Neural progenitor cell (in vitro differentiated cells): ENCODE results near the gene CELF4. TPM values are rescaled to one million over a fixed set of nuclear protein-coding genes. Genes with fewer than 3 reads are reported as not detected.

Source experiments
- DNase-seq: peaks from one replicate; pipeline ENCODE4 v3.0.0-alpha.2; 2016; ENCODE audit warnings: low spot score
- H2AFZ ChIP-seq: fragments of 200-600 bp; sonication (generic); replicated peaks from 2 replicates; pipeline ENCODE4 v1.6.1; 2016; ENCODE audit warnings: antibody characterized with exemption
- H3F3A ChIP-seq: fragments of 200-600 bp; sonication (generic); 2 replicates; pipeline ENCODE4 v1.6.1; 2016; ENCODE audit warnings: antibody characterized with exemption, low read depth
- H3K27ac ChIP-seq: fragments of 200-600 bp; sonication (generic); 2 replicates; pipeline ENCODE4 v1.5.1; 2016; ENCODE audit warnings: mild to moderate bottlenecking
- H3K27me3 ChIP-seq: fragments of 200-600 bp; sonication (generic); 2 replicates; pipeline ENCODE4 v1.6.1; 2016; ENCODE audit warnings: mild to moderate bottlenecking, moderate library complexity
- H3K36me3 ChIP-seq: fragments of 200-600 bp; sonication (generic); 2 replicates; pipeline ENCODE4 v1.5.1; 2016
- H3K4me1 ChIP-seq: fragments of 200-600 bp; sonication (generic); 2 replicates; pipeline ENCODE4 v1.6.1; 2016; ENCODE audit warnings: mixed run types
- H3K4me2 ChIP-seq: fragments of 200-600 bp; sonication (generic); 2 replicates; pipeline ENCODE4 v1.6.1; 2016
- H3K4me3 ChIP-seq: fragments of 200-600 bp; sonication (generic); 2 replicates; pipeline ENCODE4 v1.5.1; 2016
- H3K79me2 ChIP-seq: fragments of 200-600 bp; sonication (generic); 2 replicates; pipeline ENCODE4 v1.6.1; 2016; ENCODE audit warnings: low read depth
- H3K9ac ChIP-seq: fragments of 200-600 bp; sonication (generic); 2 replicates; pipeline ENCODE4 v1.6.1; 2016
- H3K9me3 ChIP-seq: fragments of 200-600 bp; sonication (generic); 2 replicates; pipeline ENCODE4 v1.5.1; 2016; ENCODE audit warnings: low read depth
- H4K20me1 ChIP-seq: fragments of 200-600 bp; sonication (generic); 2 replicates; pipeline ENCODE4 v1.6.1; 2016; ENCODE audit warnings: low read depth
- H3K27ac Mint-ChIP-seq: 3 replicates; pipeline ENCODE4 v1.8.0; 2021; ENCODE audit warnings: mixed read lengths
- H3K27me3 Mint-ChIP-seq: 2 replicates; pipeline ENCODE4 v1.8.0; 2022; ENCODE audit warnings: low read depth, mild to moderate bottlenecking, inconsistent platforms, moderate library complexity, mixed read lengths; ENCODE audit not compliant: insufficient read depth
- H3K36me3 Mint-ChIP-seq: 3 replicates; pipeline ENCODE4 v1.8.0; 2021; ENCODE audit warnings: mixed read lengths
- H3K4me1 Mint-ChIP-seq: 3 replicates; pipeline ENCODE4 v1.8.0; 2021; ENCODE audit warnings: mixed read lengths
- H3K4me3 Mint-ChIP-seq: 3 replicates; pipeline ENCODE4 v1.8.0; 2021; ENCODE audit warnings: mild to moderate bottlenecking, moderate library complexity, mixed read lengths
- H3K9me3 Mint-ChIP-seq: 3 replicates; pipeline ENCODE4 v1.8.0; 2020; ENCODE audit warnings: mixed read lengths
- CTCF ChIP-seq: fragments of 200-600 bp; sonication (generic); IDR thresholded peaks from 2 replicates; pipeline ENCODE4 v1.5.1; 2017; ENCODE audit warnings: antibody characterized with exemption, mild to moderate bottlenecking
- EZH2 ChIP-seq: fragments of 200-600 bp; sonication (generic); IDR thresholded peaks from 2 replicates; pipeline ENCODE4 v1.6.1; 2017; ENCODE audit warnings: antibody characterized with exemption, mild to moderate bottlenecking, moderate library complexity
- EZH2phosphoT487 ChIP-seq: fragments of 200-600 bp; sonication (generic); IDR thresholded peaks from 2 replicates; pipeline ENCODE4 v1.6.1; 2017; ENCODE audit warnings: antibody characterized with exemption
- total RNA-seq: library from RNA; depleted of rRNA; stranded (reverse); fragments of >200 nt; gene quantifications from 2 replicates; pipeline ENCODE4 v1.2.3, GENCODE V29; 2015; ENCODE audit warnings: low replicate concordance

Gene CELF4
- total RNA-seq, 1 donor from 2014 or later = 1.8 TPM

- no peak overlapping the region for H3K4me3 Mint-ChIP-seq
- no peak for TF ChIP-seq EZH2
- TF ChIP-seq CTCF = no peak
- no peak for TF ChIP-seq EZH2phosphoT487
- no peaks in the 10 kb centered on the region for H3K9me3 ChIP-seq
- no peak overlapping the region for H3K9ac ChIP-seq
- H3K4me2 ChIP-seq = no peak overlapping the region
- no peak overlapping the region for H3K27ac Mint-ChIP-seq
- H3K4me1 Mint-ChIP-seq = peaks cover 32% of the 10 kb centered on the region
- no peaks in the 10 kb centered on the region for H3K36me3 ChIP-seq
- no peaks in the 10 kb centered on the region for H4K20me1 ChIP-seq
- no peaks in the 10 kb centered on the region for H3K9me3 Mint-ChIP-seq
- no peak for DNase-seq
- peaks cover 7% of the 10 kb centered on the region for H3K4me1 ChIP-seq
- no peak overlapping the region for H3K27ac ChIP-seq
- H3K36me3 Mint-ChIP-seq = no peaks in the 10 kb centered on the region
- no peaks in the 10 kb centered on the region for H3K79me2 ChIP-seq
- H3K27me3 ChIP-seq = no peaks in the 10 kb centered on the region
- no peak overlapping the region for H3K4me3 ChIP-seq
- H2AFZ ChIP-seq = no peak overlapping the region
- no peaks in the 10 kb centered on the region for H3F3A ChIP-seq
- H3K27me3 Mint-ChIP-seq = peaks cover 12% of the 10 kb centered on the region
Measured at GRCh38 chr18:37328946-37329719, 236.5 kb downstream of the CELF4 start.

- H3K36me3 ChIP-seq = no peaks in the 10 kb centered on the region
- TF ChIP-seq CTCF = no peak
- TF ChIP-seq EZH2 = no peak
- no peak for TF ChIP-seq EZH2phosphoT487
- H3K27ac ChIP-seq = no peak overlapping the region
- Mint-ChIP-seq H3K27me3 (peaks cover 10% of the 10 kb centered on the region), H3K4me1 (peaks cover 17% of the 10 kb centered on the region), H3K4me3 (no peak overlapping the region), H3K36me3 (no peaks in the 10 kb centered on the region), H3K27ac (peak overlapping the region; percentile 69), H3K9me3 (no peaks in the 10 kb centered on the region)
- no peak overlapping the region for H3K9ac ChIP-seq
- H3K27me3 ChIP-seq = no peaks in the 10 kb centered on the region
- no peaks in the 10 kb centered on the region for H3K79me2 ChIP-seq
- H4K20me1 ChIP-seq = no peaks in the 10 kb centered on the region
- no peaks in the 10 kb centered on the region for H3K9me3 ChIP-seq
- no peaks in the 10 kb centered on the region for H3K4me1 ChIP-seq
- H2AFZ ChIP-seq = no peak overlapping the region
- H3K4me2 ChIP-seq = no peak overlapping the region
- no peak for DNase-seq
- H3F3A ChIP-seq = no peaks in the 10 kb centered on the region
- H3K4me3 ChIP-seq = no peak overlapping the region
Measured at GRCh38 chr18:37327063-37327577, 238.5 kb downstream of the CELF4 start.

GRCh38 chr18:37322492-37323035 lies 243.0 kb downstream of the CELF4 start:
- Histone ChIP-seq H2AFZ (peak overlapping the region; percentile 50), H4K20me1 (no peaks in the 10 kb centered on the region), H3K27me3 (no peaks in the 10 kb centered on the region), H3K9ac (no peak overlapping the region), H3K9me3 (no peaks in the 10 kb centered on the region), H3K4me1 (no peaks in the 10 kb centered on the region), H3K36me3 (no peaks in the 10 kb centered on the region), H3K79me2 (no peaks in the 10 kb centered on the region), H3K4me2 (no peak overlapping the region), H3F3A (no peaks in the 10 kb centered on the region), H3K4me3 (no peak overlapping the region), H3K27ac (no peak overlapping the region)
- DNase-seq = peak; percentile 76
- Mint-ChIP-seq H3K4me3 (no peak overlapping the region), H3K27ac (no peak overlapping the region), H3K27me3 (peaks cover 7% of the 10 kb centered on the region), H3K4me1 (peaks cover 4% of the 10 kb centered on the region), H3K36me3 (no peaks in the 10 kb centered on the region), H3K9me3 (no peaks in the 10 kb centered on the region)
- peak; percentile 68 for TF ChIP-seq CTCF
- no peak for TF ChIP-seq EZH2
- no peak for TF ChIP-seq EZH2phosphoT487
